Osteocyte (in vitro differentiated cells): ENCODE results near the gene HRH2. TPM values are rescaled to one million over a fixed set of nuclear protein-coding genes. Genes with fewer than 3 reads are reported as not detected.

Source experiments
- total RNA-seq: library from RNA; stranded (reverse); gene quantifications from 2 replicates; pipeline ENCODE4 v1.2.1, GENCODE V29; 2021

The HRH2 gene
- total RNA-seq, 1 donor from 2014 or later: not detected

Other genes starting within 250 kb of the HRH2 start
- gene DRD1, start 213.9 kb upstream of the HRH2 start, total RNA-seq: not detected in 2 replicates
- gene SFXN1, start 179.5 kb upstream of the HRH2 start, total RNA-seq: 39.7 and 44.6 TPM in 2 replicates
- gene CPLX2, start 213.5 kb downstream of the HRH2 start, total RNA-seq: not detected in 2 replicates